ENCODE measurements around the gene PON3.
"Not testable (repeated sequence)": the region's sequence is repeated elsewhere in the genome, so short reads cannot be mapped to it uniquely, and the experiment has no call there.

Gene PON3

GRCh38 chr7:95411036-95411435 lies 14.9 kb upstream of the PON3 start:
- DNase-seq, result no peak

- DNase-seq, result no peak
Measured at GRCh38 chr7:95407751-95408150, 11.6 kb upstream of the PON3 start.

- DNase-seq, result no peak
Measured at GRCh38 chr7:95405800-95406199, 9.6 kb upstream of the PON3 start.

GRCh38 chr7:95405208-95405607 lies 9.0 kb upstream of the PON3 start:
- DNase-seq, result no peak

- DNase-seq, result no peak
Measured at GRCh38 chr7:95404316-95404865, 8.2 kb upstream of the PON3 start.

GRCh38 chr7:95398155-95398940 lies 2.2 kb upstream of the PON3 start:
- DNase-seq, result no peak

GRCh38 chr7:95397381-95397780 lies 1.2 kb upstream of the PON3 start:
- no peak for DNase-seq

- DNase-seq, result no peak
Measured at GRCh38 chr7:95395755-95396135, 430 bp downstream of the PON3 start.

- DNase-seq, result no peak
Measured at GRCh38 chr7:95394370-95394769, 1.8 kb downstream of the PON3 start.

- no peak for DNase-seq
Measured at GRCh38 chr7:95391761-95392160, 4.4 kb downstream of the PON3 start.

DNA sequence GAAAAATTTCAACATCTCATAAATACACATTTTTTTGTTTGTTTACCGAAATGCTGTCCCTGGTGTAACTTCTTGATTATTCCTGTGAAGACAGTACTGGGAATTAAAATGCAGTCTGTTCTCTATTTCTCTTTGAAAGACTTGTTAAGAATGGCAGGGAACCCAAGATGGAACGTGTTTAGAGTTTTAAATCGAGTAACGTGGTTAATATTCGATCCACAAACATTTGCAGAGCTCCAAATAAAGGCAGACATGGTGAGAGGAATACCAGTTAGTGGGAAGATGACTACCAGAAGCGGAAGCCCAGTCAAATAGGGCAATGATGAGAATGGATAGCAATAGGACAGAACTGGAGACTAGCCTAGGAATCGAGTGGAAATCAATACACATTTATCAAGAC lies 6.7 kb downstream of the PON3 start:
- DNase-seq, result no peak

DNA sequence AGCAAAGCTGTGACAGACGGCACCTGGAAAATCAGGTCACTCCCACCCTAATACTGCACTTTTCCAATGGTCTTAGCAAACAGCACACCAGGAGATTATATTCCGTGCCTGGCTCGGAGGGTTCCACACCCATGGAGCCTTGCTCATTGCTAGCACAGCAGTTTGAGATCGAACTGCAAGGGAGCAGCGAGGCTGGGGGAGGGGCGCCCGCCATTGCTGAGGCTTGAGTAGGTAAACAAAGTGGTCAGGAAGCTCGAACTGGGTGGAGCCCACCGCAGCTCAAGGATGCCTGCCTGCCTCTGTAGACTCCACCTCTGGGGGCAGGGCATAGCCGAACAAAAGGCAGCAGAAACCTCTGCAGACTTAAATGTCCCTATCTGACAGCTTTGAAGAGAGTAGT lies 16.7 kb downstream of the PON3 start:
- not testable (repeated sequence) for DNase-seq

GRCh38 chr7:95376632-95377400 lies 19.4 kb downstream of the PON3 start:
- DNase-seq, result no peak

DNA sequence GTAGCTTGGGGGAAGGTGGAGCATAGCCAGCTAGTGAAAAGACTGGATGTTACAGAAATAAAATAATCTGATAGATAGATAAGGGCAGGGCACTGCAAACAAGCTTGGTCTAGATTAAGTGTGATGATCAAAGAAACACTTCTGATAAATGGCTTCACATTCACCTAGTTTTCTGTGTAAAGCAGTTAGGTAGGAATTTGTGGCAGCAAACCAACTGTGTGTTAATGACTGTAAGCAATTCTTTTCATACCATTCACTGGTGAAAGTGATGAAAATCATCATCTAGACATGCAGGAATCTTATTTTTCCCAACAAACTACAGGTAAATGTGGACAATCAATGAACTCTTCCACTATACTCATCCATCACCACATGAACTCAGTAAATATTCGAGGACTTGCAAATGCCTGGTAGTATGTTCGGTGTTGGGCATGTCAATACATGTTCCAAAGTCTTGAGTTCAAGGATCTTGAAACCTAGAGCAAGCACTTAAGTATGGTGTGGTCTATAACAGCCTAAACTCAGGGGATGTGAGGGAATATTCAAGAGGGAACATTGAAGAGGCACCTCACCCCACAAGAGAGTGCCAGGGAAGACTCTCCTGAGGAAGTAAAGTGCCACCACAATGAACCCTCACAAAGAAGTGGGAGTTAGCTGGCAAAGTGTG lies 20.5 kb downstream of the PON3 start:
- no peak for DNase-seq

- no peak for DNase-seq
Measured at GRCh38 chr7:95373323-95373722, 22.9 kb downstream of the PON3 start.

- DNase-seq, result no peak
Measured at GRCh38 chr7:95368235-95368634, 27.9 kb downstream of the PON3 start.

GRCh38 chr7:95367606-95368005 lies 28.6 kb downstream of the PON3 start:
- DNase-seq, result no peak

DNA sequence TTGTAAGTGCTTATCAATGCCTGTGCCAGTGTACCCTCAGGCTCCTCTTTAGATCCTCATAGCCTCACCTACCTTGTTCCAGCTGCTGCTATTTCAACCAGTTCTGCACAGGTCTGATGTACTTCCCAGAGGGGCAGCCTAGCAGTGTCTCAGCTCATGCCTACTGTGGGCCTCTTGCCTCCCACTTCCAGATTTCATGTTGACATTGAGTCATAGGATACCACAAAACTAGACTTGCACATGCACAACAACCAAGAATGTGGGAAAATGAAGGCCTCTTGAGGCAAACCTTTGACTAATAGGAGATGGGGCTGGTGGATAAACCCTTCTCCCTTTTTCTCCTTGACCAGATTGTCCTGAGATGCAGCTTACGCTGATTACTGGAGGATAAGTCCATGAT lies 31.0 kb downstream of the PON3 start:
- no peak for DNase-seq

DNA sequence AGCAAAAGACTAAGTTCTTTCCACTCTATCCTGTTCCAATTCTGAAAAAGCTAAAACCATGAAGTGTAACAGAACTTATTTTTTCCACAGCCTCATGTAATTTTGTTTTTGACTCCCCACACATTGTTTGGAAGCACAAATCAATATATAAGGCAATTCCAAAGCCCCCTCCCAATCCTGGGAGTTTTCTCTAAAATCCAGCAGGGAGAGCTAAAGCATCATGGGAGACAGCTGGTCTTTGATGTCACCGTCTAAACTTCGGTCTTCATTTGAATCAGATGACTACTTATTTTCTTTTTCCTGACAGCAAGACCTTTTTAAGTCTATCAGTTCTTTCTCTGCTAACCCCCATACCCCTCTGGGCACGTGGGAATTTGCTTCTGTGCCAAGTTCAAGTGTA lies 38.6 kb downstream of the PON3 start:
- no peak for DNase-seq

DNA sequence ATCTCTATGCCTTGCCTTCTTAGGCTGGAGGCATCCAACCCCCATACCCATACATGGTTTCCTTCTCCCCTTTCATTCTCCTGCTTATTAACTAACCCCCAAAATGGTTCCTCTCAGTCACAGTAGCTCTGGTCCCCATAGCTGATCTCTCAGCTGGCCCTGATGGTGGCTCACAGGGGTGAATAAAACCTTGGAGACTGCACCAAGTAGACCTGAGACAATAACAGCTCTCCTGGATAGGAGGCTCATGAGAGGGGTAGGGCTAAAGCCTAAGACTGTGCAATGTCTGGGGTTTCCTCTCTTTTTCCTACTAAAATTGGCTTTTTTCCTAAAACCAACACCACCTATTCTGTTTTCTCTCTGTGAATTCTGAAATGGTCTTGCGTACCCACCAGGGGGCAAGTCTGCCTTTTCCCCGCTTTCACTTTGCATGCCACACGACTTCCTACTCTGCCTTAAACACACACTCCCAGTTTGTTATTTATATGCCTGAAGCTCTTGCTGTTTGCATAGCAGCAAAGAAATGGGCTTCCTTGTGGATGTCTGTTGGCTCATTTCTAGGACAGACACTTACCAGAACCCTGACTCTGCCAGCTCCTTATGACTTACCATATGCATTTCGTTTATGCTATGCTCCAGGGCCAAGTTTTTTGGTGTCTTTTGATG lies 53.4 kb downstream of the PON3 start:
- DNase-seq, result no peak

DNA sequence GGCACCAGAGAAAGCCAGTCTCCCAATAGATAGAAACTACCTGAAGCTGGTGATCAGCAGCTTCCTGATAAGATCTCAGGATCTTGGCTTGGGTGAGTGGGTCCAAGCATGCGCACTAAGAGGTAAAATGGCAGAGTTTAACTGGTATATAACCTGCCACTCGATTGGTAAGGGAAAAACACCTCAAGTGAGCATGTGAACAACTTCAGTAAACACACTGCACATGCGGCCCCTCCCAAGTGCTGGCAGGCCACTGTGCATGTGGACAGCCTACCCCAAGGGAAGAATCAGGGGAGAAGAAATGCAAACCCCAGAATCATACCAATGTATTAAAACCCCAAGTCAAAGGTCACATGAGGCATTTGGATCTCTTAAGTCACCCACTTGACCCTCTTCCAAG lies 54.1 kb downstream of the PON3 start:
- no peak for DNase-seq

GRCh38 chr7:95340491-95340890 lies 55.7 kb downstream of the PON3 start:
- no peak for DNase-seq

DNA sequence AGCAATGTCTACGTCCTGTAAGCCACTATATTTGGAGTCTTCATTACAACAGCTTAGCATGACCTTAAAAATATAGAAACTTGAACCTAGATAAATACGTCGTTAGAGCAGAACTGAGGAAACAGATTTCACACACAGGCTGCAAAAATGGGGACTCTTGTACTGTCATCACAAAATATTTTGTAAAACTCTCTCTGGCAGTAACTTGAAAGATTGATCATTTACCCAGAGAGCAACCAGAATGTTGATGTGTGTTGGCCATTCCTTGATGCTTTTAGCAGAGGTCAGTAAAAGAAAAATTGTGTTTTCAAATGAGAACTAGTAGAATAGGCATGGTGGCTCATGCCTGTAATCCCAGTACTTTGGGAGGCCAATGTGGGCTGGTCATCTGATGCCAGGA lies 57.3 kb downstream of the PON3 start:
- DNase-seq, result no peak

Measured in CD4-positive, alpha-beta T cell treated with Interleukin-17A for 1 hour (primary cell).